Mucosa of stomach (tissue), 1 donor: Measurements from ENCODE around the gene MATN1.

Experiments used
- H3K27me3 ChIP-seq: one replicate; pipeline ENCODE4 v1.7.0; 2013; ENCODE audit warnings: mild to moderate bottlenecking, low read length; ENCODE audit not compliant: control insufficient read depth, insufficient read depth
- H3K36me3 ChIP-seq: one replicate; pipeline ENCODE4 v1.7.0; 2013; ENCODE audit warnings: low read length; ENCODE audit not compliant: control insufficient read depth, insufficient read depth
- H3K4me1 ChIP-seq: one replicate; pipeline ENCODE4 v1.7.0; 2013; ENCODE audit warnings: mild to moderate bottlenecking, low read length; ENCODE audit not compliant: control insufficient read depth, insufficient read depth
- H3K4me3 ChIP-seq: one replicate; pipeline ENCODE4 v1.7.0; 2013; ENCODE audit warnings: low read length
- H3K9ac ChIP-seq: one replicate; pipeline ENCODE4 v1.7.0; 2013; ENCODE audit warnings: mild to moderate bottlenecking, low read length, moderate library complexity
- H3K9me3 ChIP-seq: one replicate; pipeline ENCODE4 v1.7.0; 2013; ENCODE audit warnings: mild to moderate bottlenecking, low read length, moderate library complexity; ENCODE audit not compliant: control insufficient read depth
- donor health status: Pancreatic carcinoma.

Gene MATN1

DNA sequence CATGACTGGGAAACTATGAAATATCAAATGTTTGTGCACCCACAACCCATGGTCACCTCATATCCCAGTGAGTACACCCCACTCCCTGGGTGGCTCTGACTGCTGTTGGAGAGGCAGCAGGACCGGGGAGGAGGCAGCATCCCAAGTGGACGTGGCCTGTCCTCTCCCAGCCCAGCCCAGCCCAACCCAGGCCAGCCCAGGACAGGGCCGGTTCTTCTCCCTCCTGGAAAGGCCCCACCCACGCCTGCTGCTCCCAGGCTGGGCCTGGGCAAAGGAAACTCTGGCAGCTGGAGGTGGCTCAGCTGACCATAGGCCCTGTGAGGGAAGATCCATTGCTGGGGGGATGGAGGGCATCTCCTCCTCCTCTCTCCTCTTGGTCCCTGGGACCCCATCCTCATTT lies 19.1 kb downstream of the MATN1 start:
- Histone ChIP-seq H3K9ac (no peak overlapping the region), H3K36me3 (no peaks in the 10 kb centered on the region), H3K4me3 (no peak overlapping the region), H3K9me3 (no peaks in the 10 kb centered on the region), H3K4me1 (no peaks in the 10 kb centered on the region), H3K27me3 (no peaks in the 10 kb centered on the region)

DNA sequence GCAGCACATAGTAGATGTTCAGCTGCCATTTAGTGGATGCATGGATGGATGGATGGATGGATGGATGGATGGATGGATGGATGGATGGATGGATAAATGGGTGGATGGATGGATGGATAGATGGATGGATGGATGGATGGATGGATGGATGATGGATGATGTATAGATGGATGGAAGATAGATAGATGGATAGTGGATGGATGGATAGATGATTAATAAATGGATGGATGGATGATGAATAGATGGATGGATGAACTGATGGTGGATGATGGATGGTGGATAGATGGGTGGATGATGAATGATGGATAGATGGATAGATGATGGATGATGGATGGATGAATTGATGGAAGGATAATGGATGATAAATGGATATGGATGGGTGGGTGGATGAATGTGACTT lies 20.6 kb downstream of the MATN1 start:
- no peak overlapping the region for H3K9ac ChIP-seq
- no peak overlapping the region for H3K4me3 ChIP-seq
- H3K27me3 ChIP-seq = no peaks in the 10 kb centered on the region
- H3K9me3 ChIP-seq = no peaks in the 10 kb centered on the region
- H3K36me3 ChIP-seq = no peaks in the 10 kb centered on the region
- H3K4me1 ChIP-seq = no peaks in the 10 kb centered on the region

DNA sequence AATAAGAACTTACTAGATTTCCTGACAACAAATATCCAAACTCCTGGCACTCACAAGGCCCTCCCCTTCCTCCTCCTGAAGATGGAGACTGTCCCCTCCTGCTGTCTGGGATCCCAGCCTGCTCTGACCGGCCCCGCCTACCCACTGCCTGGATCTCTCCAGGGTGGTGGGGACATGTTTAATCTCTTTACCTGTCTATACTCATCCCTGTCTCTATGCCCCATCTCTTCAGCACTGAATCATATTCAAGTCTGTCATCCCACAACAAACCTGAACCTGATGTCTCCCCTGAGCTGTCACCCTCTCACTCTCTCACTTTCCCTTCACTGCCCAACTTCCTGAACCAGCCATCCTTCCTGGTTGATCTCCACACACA lies 22.1 kb downstream of the MATN1 start:
- H3K9me3 ChIP-seq = no peaks in the 10 kb centered on the region
- no peaks in the 10 kb centered on the region for H3K36me3 ChIP-seq
- no peak overlapping the region for H3K9ac ChIP-seq
- no peaks in the 10 kb centered on the region for H3K27me3 ChIP-seq
- H3K4me3 ChIP-seq = no peak overlapping the region
- no peaks in the 10 kb centered on the region for H3K4me1 ChIP-seq

DNA sequence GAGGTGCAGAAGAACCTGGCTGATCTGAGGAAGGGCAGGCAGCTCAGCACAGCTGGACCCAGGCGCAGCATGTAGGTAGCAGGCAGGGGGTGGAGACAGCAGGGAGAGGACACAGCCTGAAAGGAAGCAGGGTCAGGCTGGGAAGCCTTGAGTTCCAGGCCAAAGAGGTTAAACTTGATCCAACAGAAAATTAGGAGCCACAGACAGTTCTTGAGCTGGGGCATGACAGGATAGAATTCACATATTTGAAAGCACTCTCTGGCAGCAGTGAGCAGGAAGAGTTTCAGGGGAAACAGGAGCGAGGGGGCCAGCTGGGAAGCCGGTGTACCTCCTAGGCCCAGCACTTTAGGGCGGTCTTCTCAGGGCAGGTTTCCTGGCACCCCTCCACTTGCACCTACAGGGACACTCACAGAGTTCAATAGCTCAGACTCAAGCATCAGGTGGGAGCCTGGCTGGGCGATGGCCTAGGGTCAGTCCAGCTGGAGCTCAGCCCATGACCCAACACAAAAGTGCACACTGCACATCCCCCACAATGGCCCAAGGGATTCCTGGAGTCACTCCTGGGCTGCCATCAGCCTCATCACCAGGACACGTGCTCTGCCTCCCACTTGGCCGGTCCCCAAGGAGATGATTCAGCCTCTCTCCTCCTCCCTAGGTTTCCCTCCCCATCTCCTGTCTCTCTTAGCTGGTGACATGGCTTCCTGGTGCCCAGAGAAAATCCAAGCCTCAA lies 22.7 kb downstream of the MATN1 start:
- Histone ChIP-seq H3K4me3 (no peak overlapping the region), H3K9me3 (no peaks in the 10 kb centered on the region), H3K36me3 (no peaks in the 10 kb centered on the region), H3K9ac (no peak overlapping the region), H3K27me3 (no peaks in the 10 kb centered on the region), H3K4me1 (no peaks in the 10 kb centered on the region)

DNA sequence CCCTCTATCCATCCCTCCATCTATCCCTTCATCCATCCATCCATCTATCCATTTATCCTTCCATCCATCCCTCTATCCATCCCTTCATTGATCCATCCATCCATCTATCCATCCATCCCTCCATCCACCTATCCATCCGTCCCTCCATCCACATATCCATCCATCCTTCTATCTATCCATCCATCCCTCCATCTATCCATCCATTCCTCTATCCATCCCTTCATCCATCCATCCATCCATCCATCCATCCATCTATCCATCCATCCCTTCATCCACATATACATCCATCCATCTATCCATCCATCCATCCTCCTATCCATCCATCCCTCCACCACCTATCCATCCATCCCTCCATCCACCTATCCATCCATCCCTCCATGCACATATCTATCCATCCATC lies 23.6 kb downstream of the MATN1 start:
- Histone ChIP-seq H3K4me3 (no peak overlapping the region), H3K9ac (no peak overlapping the region), H3K4me1 (no peaks in the 10 kb centered on the region), H3K27me3 (no peaks in the 10 kb centered on the region), H3K36me3 (no peaks in the 10 kb centered on the region), H3K9me3 (no peaks in the 10 kb centered on the region)

DNA sequence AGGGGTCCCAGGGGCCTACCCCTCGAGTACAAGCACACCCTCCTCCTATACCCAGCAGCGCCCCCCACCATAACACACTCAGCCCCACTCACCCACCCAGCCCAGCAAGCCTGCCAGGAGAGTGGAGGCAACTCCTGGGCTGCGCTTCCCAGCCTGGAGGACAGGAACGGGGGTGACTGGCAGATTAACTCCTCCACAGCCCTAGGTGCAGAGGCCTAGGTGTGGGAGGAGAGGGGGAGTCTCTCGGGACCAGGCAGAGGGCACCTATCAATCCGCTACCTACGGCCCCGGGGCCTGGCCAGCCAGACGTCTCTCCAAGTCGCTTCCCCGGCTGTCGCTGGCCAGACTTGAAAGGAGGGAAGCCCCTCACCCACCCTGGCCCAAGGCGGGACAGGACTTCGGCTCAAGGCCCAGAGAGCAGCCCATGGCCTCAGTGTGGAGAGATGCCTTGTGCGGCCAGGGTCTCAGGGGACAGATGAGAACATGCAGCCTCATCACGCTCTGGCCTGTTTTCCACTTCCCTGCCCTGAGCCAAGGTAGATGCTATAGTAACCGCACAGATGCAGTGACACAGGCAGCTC lies 24.9 kb downstream of the MATN1 start:
- Histone ChIP-seq H3K4me1 (no peaks in the 10 kb centered on the region), H3K27me3 (no peaks in the 10 kb centered on the region), H3K9ac (no peak overlapping the region), H3K9me3 (no peaks in the 10 kb centered on the region), H3K36me3 (no peaks in the 10 kb centered on the region), H3K4me3 (no peak overlapping the region)

DNA sequence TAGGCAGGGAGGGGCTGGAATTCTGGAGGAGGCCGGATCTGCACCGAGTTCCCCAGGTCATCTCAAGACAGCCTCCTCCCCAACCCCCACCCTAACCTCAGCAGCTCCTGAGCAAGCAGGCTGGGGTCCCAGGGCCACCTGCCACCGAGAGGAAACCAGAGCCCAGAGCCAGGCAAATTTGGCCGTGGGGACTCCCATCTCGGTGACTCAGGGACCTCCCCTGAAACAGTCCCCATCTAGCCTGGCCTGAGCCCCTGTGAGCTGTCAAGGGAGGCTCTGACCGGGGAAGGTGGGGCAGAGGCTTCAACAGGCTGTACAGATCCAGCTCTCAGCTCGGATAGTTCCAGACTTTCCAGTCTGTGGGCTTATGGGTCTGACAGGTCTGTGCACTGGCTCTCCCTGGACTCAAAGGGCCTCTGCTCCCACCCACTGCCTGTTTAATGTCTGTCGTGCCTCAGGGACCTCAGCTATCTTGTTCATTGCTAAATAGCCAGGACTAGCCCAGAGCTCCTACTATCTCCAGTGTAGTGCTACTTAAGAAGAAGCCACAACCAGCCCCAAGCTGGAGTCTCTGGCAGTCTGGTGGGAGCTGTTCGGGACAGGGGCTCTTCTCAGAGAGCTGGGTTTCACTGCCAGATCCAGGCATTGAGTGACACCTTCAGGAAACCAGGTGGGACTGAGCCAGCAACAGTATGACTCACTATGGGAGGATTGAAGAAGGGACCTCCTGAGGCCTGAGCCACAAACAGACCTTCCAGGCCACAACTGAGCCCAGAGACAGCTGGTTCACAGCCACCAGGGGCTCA lies 25.6 kb downstream of the MATN1 start:
- no peaks in the 10 kb centered on the region for H3K9me3 ChIP-seq
- H3K36me3 ChIP-seq = no peaks in the 10 kb centered on the region
- H3K9ac ChIP-seq = no peak overlapping the region
- H3K4me3 ChIP-seq = no peak overlapping the region
- no peaks in the 10 kb centered on the region for H3K4me1 ChIP-seq
- peaks cover 3% of the 10 kb centered on the region for H3K27me3 ChIP-seq

DNA sequence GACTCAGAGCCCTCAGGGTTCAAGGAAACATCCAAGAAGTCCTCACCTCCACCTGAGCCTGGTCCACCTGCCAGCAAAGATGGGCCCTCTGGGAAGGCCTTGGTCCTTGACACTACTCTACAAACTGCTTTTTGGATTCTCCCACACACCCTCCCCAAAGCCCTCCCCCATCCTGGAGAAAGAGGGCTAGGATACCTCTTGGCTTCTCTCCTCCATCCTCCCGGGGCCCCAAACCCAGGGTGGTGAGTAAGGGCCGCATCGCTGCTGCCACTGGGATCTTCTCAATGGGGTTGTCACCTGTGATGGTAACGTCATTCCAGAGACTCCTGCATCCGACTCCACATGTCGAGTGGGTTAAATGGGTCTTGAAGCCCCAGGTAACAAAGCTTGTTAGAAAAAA lies 26.6 kb downstream of the MATN1 start:
- Histone ChIP-seq H3K9me3 (no peaks in the 10 kb centered on the region), H3K27me3 (peaks cover 7% of the 10 kb centered on the region), H3K9ac (no peak overlapping the region), H3K36me3 (no peaks in the 10 kb centered on the region), H3K4me1 (no peaks in the 10 kb centered on the region), H3K4me3 (no peak overlapping the region)

DNA sequence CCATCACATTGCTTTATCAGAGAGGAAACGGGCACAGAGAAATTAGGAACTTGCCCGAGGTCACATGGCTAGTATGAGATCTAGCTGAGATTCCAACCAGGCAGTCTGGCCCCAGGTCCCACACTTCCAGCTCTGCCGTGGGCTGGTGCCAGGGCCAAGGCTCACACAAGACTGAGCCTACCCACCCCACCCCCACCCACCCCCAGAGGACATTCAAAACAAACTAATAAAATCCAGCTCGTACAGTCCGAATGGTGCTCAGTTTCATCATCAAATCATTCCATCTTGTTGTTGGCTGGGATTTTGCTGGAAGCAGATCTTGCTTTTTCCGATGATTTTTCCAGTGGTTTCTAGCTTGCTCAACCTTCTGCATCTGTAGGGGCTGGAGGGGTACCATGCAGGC lies 27.9 kb downstream of the MATN1 start:
- Histone ChIP-seq H3K36me3 (no peaks in the 10 kb centered on the region), H3K9me3 (no peaks in the 10 kb centered on the region), H3K27me3 (peaks cover 7% of the 10 kb centered on the region), H3K4me3 (no peak overlapping the region), H3K9ac (no peak overlapping the region), H3K4me1 (no peaks in the 10 kb centered on the region)

DNA sequence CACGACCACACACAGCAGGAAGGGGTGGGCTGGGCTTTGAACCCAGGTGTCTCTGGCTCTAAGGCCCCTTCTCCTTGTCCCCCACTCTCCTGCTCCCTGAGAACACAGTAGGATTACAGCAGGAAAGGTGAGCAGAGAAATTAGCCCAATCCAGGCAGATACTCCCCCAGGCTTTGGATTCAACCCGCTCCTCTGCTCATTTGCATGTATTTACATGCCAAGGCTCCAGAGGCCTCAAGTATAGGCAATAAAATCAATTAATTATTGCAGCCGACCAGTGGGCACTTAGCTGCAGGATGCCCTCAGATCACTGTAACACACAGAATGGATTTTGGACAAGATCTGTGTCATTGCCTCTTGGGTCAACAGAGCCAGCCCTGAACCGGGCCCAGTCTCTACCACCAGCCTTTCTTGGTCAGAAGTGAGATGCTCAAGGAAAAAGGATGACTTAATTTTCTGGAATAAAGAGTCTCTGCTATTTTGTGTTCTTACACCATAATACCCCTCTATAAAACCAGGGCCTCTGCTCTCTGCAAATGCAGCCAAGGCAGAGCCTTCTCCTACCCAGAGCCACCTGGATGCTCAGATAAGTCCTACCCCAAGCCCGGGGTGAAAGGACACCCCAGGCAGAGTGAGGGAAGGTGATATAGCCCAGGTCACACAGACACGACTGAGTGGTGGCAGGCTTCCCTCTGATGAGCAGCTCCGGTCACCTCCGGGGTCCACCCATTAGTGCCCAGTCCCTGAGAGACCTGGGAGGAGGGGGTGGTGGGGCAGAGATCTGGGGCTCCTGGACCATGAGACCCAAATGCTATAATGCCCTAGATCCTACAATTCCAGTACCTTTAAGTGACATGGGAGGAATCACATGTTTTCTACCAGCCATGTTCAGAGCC lies 28.9 kb downstream of the MATN1 start:
- Histone ChIP-seq H3K4me3 (no peak overlapping the region), H3K27me3 (peaks cover 7% of the 10 kb centered on the region), H3K9ac (no peak overlapping the region), H3K9me3 (no peaks in the 10 kb centered on the region), H3K4me1 (no peaks in the 10 kb centered on the region), H3K36me3 (no peaks in the 10 kb centered on the region)

DNA sequence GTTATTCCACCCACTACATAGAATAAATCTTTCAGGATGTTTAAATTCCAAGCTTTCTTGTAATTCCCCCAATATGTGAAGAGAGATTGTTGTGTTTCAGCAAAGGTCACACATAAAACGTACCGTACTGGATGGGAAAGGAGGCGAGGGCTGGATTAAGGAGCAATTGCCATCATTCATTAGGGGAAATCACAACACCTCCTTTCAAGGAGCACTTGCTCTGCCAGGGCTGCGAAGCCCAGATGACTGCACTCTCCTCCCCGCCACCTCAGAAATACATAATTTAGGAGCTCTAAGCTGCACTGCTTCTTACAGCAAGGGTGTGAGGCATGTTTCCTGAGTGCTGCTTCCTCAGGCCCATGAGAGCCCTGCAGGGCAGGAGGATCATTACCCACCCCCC lies 29.6 kb downstream of the MATN1 start:
- Histone ChIP-seq H3K27me3 (peaks cover 7% of the 10 kb centered on the region), H3K4me3 (no peak overlapping the region), H3K9ac (no peak overlapping the region), H3K9me3 (no peaks in the 10 kb centered on the region), H3K4me1 (no peaks in the 10 kb centered on the region), H3K36me3 (no peaks in the 10 kb centered on the region)
